Neural cell (in vitro differentiated cells): ENCODE measurements around the gene CELSR1.

Experiments used
- EP300 ChIP-seq: fragments of 450-650 bp; conservative IDR thresholded peaks from 2 replicates; pipeline ENCODE4 v1.6.1; 2014; ENCODE audit warnings: antibody characterized with exemption, mild to moderate bottlenecking, moderate library complexity; ENCODE audit not compliant: poor library complexity, severe bottlenecking
- EZH2 ChIP-seq: fragments of 200-600, 300-800 bp; shearing (Covaris generic), sonication (generic); IDR thresholded peaks from 2 replicates; pipeline ENCODE4 v1.6.1; 2014; ENCODE audit warnings: antibody characterized with exemption, low read length, borderline replicate concordance, mild to moderate bottlenecking; ENCODE audit not compliant: insufficient read depth, poor library complexity, severe bottlenecking
- POLR2AphosphoS5 ChIP-seq: IDR thresholded peaks from 2 replicates; pipeline ENCODE4 v1.6.1; 2012
- RAD21 ChIP-seq: fragments of 450-650 bp; conservative IDR thresholded peaks from 2 replicates; pipeline ENCODE4 v1.6.1; 2014; ENCODE audit warnings: antibody characterized with exemption, mild to moderate bottlenecking, moderate library complexity
- TAF1 ChIP-seq: IDR thresholded peaks from 2 replicates; pipeline ENCODE4 v1.6.1; 2012; ENCODE audit warnings: low read depth
- TF ChIP-seq, protein P1 (sequence below): fragments of 450-650 bp; IDR thresholded peaks from 2 replicates; pipeline ENCODE4 v1.5.1; 2014; ENCODE audit warnings: antibody characterized with exemption, mild to moderate bottlenecking, moderate library complexity; ENCODE audit not compliant: poor library complexity, severe bottlenecking
- TF ChIP-seq, protein P2 (sequence below): IDR thresholded peaks from 2 replicates; pipeline ENCODE4 v1.6.1; 2012; ENCODE audit warnings: borderline replicate concordance

DNA sequence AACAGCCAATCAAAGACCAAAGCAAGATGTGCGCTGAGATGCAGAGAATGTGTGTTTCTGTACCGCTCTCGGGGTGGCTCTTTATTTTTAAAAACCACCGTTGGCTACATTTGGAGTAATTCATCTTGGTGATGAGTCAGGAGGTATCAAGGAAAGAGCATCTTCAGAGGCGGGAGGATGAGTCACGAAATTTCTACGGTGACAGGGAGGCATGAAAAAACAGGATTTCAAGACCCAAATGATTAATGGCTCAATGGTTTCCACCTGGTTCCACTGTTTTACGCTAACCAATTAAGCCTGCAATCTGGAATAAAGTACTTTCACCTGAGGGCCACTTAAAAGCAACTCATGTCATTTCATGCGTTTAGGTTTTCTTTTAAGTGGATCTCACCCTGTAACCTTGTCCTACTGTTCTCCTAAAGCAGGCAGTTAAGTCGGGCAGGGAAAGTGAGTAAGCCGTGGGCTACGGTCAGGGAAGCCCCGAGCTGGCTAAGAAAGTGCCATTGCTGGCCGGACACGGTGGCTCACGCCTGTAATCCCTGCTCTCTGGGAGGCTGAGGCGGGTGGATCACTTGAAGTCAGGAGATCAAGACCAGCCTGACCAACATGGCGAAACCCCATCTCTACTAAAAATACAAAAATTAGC is 74.6 kb downstream of the CELSR1 start:
- TF ChIP-seq, protein P1, sequence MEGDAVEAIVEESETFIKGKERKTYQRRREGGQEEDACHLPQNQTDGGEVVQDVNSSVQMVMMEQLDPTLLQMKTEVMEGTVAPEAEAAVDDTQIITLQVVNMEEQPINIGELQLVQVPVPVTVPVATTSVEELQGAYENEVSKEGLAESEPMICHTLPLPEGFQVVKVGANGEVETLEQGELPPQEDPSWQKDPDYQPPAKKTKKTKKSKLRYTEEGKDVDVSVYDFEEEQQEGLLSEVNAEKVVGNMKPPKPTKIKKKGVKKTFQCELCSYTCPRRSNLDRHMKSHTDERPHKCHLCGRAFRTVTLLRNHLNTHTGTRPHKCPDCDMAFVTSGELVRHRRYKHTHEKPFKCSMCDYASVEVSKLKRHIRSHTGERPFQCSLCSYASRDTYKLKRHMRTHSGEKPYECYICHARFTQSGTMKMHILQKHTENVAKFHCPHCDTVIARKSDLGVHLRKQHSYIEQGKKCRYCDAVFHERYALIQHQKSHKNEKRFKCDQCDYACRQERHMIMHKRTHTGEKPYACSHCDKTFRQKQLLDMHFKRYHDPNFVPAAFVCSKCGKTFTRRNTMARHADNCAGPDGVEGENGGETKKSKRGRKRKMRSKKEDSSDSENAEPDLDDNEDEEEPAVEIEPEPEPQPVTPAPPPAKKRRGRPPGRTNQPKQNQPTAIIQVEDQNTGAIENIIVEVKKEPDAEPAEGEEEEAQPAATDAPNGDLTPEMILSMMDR = no peak
- TF ChIP-seq POLR2AphosphoS5 (no peak), EZH2 (no peak), EP300 (no peak), TAF1 (no peak), RAD21 (no peak)
- TF ChIP-seq, protein P2, sequence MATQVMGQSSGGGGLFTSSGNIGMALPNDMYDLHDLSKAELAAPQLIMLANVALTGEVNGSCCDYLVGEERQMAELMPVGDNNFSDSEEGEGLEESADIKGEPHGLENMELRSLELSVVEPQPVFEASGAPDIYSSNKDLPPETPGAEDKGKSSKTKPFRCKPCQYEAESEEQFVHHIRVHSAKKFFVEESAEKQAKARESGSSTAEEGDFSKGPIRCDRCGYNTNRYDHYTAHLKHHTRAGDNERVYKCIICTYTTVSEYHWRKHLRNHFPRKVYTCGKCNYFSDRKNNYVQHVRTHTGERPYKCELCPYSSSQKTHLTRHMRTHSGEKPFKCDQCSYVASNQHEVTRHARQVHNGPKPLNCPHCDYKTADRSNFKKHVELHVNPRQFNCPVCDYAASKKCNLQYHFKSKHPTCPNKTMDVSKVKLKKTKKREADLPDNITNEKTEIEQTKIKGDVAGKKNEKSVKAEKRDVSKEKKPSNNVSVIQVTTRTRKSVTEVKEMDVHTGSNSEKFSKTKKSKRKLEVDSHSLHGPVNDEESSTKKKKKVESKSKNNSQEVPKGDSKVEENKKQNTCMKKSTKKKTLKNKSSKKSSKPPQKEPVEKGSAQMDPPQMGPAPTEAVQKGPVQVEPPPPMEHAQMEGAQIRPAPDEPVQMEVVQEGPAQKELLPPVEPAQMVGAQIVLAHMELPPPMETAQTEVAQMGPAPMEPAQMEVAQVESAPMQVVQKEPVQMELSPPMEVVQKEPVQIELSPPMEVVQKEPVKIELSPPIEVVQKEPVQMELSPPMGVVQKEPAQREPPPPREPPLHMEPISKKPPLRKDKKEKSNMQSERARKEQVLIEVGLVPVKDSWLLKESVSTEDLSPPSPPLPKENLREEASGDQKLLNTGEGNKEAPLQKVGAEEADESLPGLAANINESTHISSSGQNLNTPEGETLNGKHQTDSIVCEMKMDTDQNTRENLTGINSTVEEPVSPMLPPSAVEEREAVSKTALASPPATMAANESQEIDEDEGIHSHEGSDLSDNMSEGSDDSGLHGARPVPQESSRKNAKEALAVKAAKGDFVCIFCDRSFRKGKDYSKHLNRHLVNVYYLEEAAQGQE = no peak
